ENCODE data around the gene YY1AP1.
A peak's percentile ranks its signal among the peaks of the same experiment; 100 is the strongest.
"Not testable (repeated sequence)": the region's sequence is repeated elsewhere in the genome, so short reads cannot be mapped to it uniquely, and the experiment has no call there.

YY1AP1 gene

GRCh38 chr1:155698382-155699038 is 9.9 kb upstream of the YY1AP1 start:
- TF ChIP-seq TOX (CRISPR knock-in tag; IDR thresholded peaks at IDR 0.05; ENCODE audit: borderline replicate concordance) (no peak), ISL1 (CRISPR knock-in tag; IDR thresholded peaks at IDR 0.05) (no peak), ZNF8 (CRISPR knock-in tag; IDR thresholded peaks at IDR 0.05) (no peak), POU6F1 (CRISPR knock-in tag; IDR thresholded peaks at IDR 0.05; ENCODE audit: borderline replicate concordance, low read depth) (no peak), ZFP30 (CRISPR knock-in tag; IDR thresholded peaks at IDR 0.05) (no peak), GLIS3 (CRISPR knock-in tag; IDR thresholded peaks at IDR 0.05) (no peak)
- peak; percentile 64 for ATAC-seq

- ATAC-seq, result not testable (repeated sequence)
Measured at GRCh38 chr1:155697616-155698015, 9.0 kb upstream of the YY1AP1 start.

- TF ChIP-seq ZNF8 (CRISPR knock-in tag; IDR thresholded peaks at IDR 0.05) (no peak), ZC3H10 (CRISPR knock-in tag; IDR thresholded peaks at IDR 0.05) (no peak), BACH2 (CRISPR knock-in tag; IDR thresholded peaks at IDR 0.05; ENCODE audit: borderline replicate concordance) (no peak), CREB5 (CRISPR knock-in tag; IDR thresholded peaks at IDR 0.05; ENCODE audit: low read depth) (no peak), SNAI2 (CRISPR knock-in tag; IDR thresholded peaks at IDR 0.05) (no peak), ISL1 (CRISPR knock-in tag; IDR thresholded peaks at IDR 0.05) (no peak), ZFP3 (CRISPR knock-in tag; IDR thresholded peaks at IDR 0.05) (no peak)
- no peak for ATAC-seq
Measured at GRCh38 chr1:155697046-155697445, 8.5 kb upstream of the YY1AP1 start.

GRCh38 chr1:155696524-155696923 is 8.0 kb upstream of the YY1AP1 start:
- TF ChIP-seq ESRRG (CRISPR knock-in tag; IDR thresholded peaks at IDR 0.05), result no peak
- no peak for ATAC-seq

GRCh38 chr1:155695608-155696007 is 7.0 kb upstream of the YY1AP1 start:
- ATAC-seq, result no peak
- TF ChIP-seq ZFP3 (CRISPR knock-in tag; IDR thresholded peaks at IDR 0.05), result no peak
- TF ChIP-seq ESRRG (CRISPR knock-in tag; IDR thresholded peaks at IDR 0.05), result no peak
- TF ChIP-seq CSRNP3 (CRISPR knock-in tag; IDR thresholded peaks at IDR 0.05), result no peak
- TF ChIP-seq TOX (CRISPR knock-in tag; IDR thresholded peaks at IDR 0.05; ENCODE audit: borderline replicate concordance), result no peak
- no peak for TF ChIP-seq ZNF70 (CRISPR knock-in tag; IDR thresholded peaks at IDR 0.05)
- no peak for TF ChIP-seq POU6F1 (CRISPR knock-in tag; IDR thresholded peaks at IDR 0.05; ENCODE audit: borderline replicate concordance, low read depth)
- TF ChIP-seq PPARA (CRISPR knock-in tag; IDR thresholded peaks at IDR 0.05; ENCODE audit: borderline replicate concordance), result no peak
- no peak for TF ChIP-seq CREB5 (CRISPR knock-in tag; IDR thresholded peaks at IDR 0.05; ENCODE audit: low read depth)
- TF ChIP-seq OSR1 (CRISPR knock-in tag; IDR thresholded peaks at IDR 0.05), result no peak
- no peak for TF ChIP-seq ZC3H10 (CRISPR knock-in tag; IDR thresholded peaks at IDR 0.05)
- TF ChIP-seq BACH2 (CRISPR knock-in tag; IDR thresholded peaks at IDR 0.05; ENCODE audit: borderline replicate concordance), result no peak
- no peak for TF ChIP-seq SNAI2 (CRISPR knock-in tag; IDR thresholded peaks at IDR 0.05)
- no peak for TF ChIP-seq RARB (CRISPR knock-in tag; IDR thresholded peaks at IDR 0.05)
- TF ChIP-seq ARNTL (CRISPR knock-in tag; IDR thresholded peaks at IDR 0.05; ENCODE audit: borderline replicate concordance, low read depth), result no peak
- no peak for TF ChIP-seq TSHZ2 (CRISPR knock-in tag; IDR thresholded peaks at IDR 0.05)
- TF ChIP-seq ZFP30 (CRISPR knock-in tag; IDR thresholded peaks at IDR 0.05), result no peak
- TF ChIP-seq ISL1 (CRISPR knock-in tag; IDR thresholded peaks at IDR 0.05), result no peak
- TF ChIP-seq CSDC2 (CRISPR knock-in tag; IDR thresholded peaks at IDR 0.05), result no peak
- TF ChIP-seq TCF4 (CRISPR knock-in tag; IDR thresholded peaks at IDR 0.05; ENCODE audit: borderline replicate concordance), result no peak
- TF ChIP-seq ZNF8 (CRISPR knock-in tag; IDR thresholded peaks at IDR 0.05), result no peak

Data from SK-N-SH treated with all-trans-retinoic acid at 6 μM for 48 hours (cell line).